Kidney epithelial cell (primary cell): Measurements from ENCODE around the gene PPM1B. TPM values are rescaled to one million over a fixed set of nuclear protein-coding genes. Genes with fewer than 3 reads are reported as not detected.

Experiments used
- DNase-seq: peaks from one replicate; pipeline ENCODE4 v3.0.0-alpha.2; 2010; ENCODE audit warnings: low read depth
- H3K27me3 ChIP-seq: 2 replicates; pipeline ENCODE4 v1.6.0; 2011; ENCODE audit warnings: low read length; ENCODE audit not compliant: control insufficient read depth, insufficient read depth
- H3K36me3 ChIP-seq: 2 replicates; pipeline ENCODE4 v1.5.1; 2011; ENCODE audit warnings: low read length; ENCODE audit not compliant: control insufficient read depth, insufficient read depth
- H3K4me3 ChIP-seq: 2 replicates; pipeline ENCODE4 v1.5.1; 2011; ENCODE audit warnings: low read depth, mild to moderate bottlenecking, control low read depth, low read length
- CTCF ChIP-seq: IDR thresholded peaks from 2 replicates; pipeline ENCODE4 v1.5.1; 2011; ENCODE audit warnings: mild to moderate bottlenecking, moderate library complexity, low read length, control low read depth, inconsistent platforms; ENCODE audit not compliant: insufficient read depth, poor library complexity, severe bottlenecking
- total RNA-seq: library from RNA; depleted of rRNA; stranded (reverse); fragments of >200 nt; gene quantifications from 2 replicates; pipeline ENCODE4 v1.2.3, GENCODE V29; 2015

PPM1B gene
- total RNA-seq, 1 donor from 2014 or later = 22.7 TPM

GRCh38 chr2:44148999-44149398 is 19.7 kb upstream of the PPM1B start:
- Histone ChIP-seq H3K36me3 (no peaks in the 10 kb centered on the region), H3K27me3 (no peaks in the 10 kb centered on the region), H3K4me3 (no peak overlapping the region)
- no peak for DNase-seq
- TF ChIP-seq CTCF = no peak

- DNase-seq = no peak
- Histone ChIP-seq H3K36me3 (no peaks in the 10 kb centered on the region), H3K27me3 (no peaks in the 10 kb centered on the region), H3K4me3 (no peak overlapping the region)
- no peak for TF ChIP-seq CTCF
Observed at GRCh38 chr2:44150473-44150872, 18.2 kb upstream of the PPM1B start.

- Histone ChIP-seq H3K4me3 (no peak overlapping the region), H3K27me3 (no peaks in the 10 kb centered on the region), H3K36me3 (no peaks in the 10 kb centered on the region)
- DNase-seq = no peak
- no peak for TF ChIP-seq CTCF
Observed at GRCh38 chr2:44152865-44153669, 15.6 kb upstream of the PPM1B start.

- no peaks in the 10 kb centered on the region for H3K36me3 ChIP-seq
- no peak overlapping the region for H3K4me3 ChIP-seq
- no peak for DNase-seq
- TF ChIP-seq CTCF = no peak
- H3K27me3 ChIP-seq = no peaks in the 10 kb centered on the region
Observed at GRCh38 chr2:44155666-44156446, 12.8 kb upstream of the PPM1B start.

GRCh38 chr2:44163777-44164176 is 4.9 kb upstream of the PPM1B start:
- Histone ChIP-seq H3K36me3 (no peaks in the 10 kb centered on the region), H3K27me3 (no peaks in the 10 kb centered on the region), H3K4me3 (no peak overlapping the region)
- no peak for DNase-seq
- no peak for TF ChIP-seq CTCF
